ENCODE data around the gene CCDC74A.
"Not testable (repeated sequence)": the region's sequence is repeated elsewhere in the genome, so short reads cannot be mapped to it uniquely, and the experiment has no call there.

CCDC74A gene

GRCh38 chr2:131528981-131529863, 1.5 kb downstream of the CCDC74A start:
- Histone ChIP-seq H3K4me1 (ENCODE audit: low read length) (peaks cover 15% of the 10 kb centered on the region), H2AFZ (ENCODE audit: low read depth, low read length) (peak overlapping the region; percentile 20; the same call in 1 of the 2 replicates), H3K9ac (ENCODE audit: low read length) (peak overlapping the region; percentile 52; the same call in 1 of the 2 replicates), H3K4me3 (ENCODE audit: low read length) (peak overlapping the region; percentile 74), H3K27ac (ENCODE audit: low read length) (peak overlapping the region; percentile 57), H3K4me2 (ENCODE audit: low read length) (peak overlapping the region; percentile 95)
- H3K36me3 ChIP-seq (replicated peaks; ENCODE audit: low read depth, low read length); H4K20me1 ChIP-seq (ENCODE audit: insufficient read depth, low read length); H3K79me2 ChIP-seq (ENCODE audit: low read length); H3K27me3 ChIP-seq (ENCODE audit: low read depth, low read length); H3K9me3 ChIP-seq (ENCODE audit: insufficient read depth, low read length): not testable (repeated sequence)

- Histone ChIP-seq H3K4me1 (ENCODE audit: low read length) (peaks cover 15% of the 10 kb centered on the region), H3K27ac (ENCODE audit: low read length) (peak overlapping the region; percentile 57; the same call in 1 of the 2 replicates), H3K4me2 (ENCODE audit: low read length) (peak overlapping the region; percentile 95)
- not testable (repeated sequence) for H3K36me3 ChIP-seq (replicated peaks; ENCODE audit: low read depth, low read length); H4K20me1 ChIP-seq (ENCODE audit: insufficient read depth, low read length); H3K9me3 ChIP-seq (ENCODE audit: insufficient read depth, low read length); H3K4me3 ChIP-seq (ENCODE audit: low read length); H3K9ac ChIP-seq (ENCODE audit: low read length); H3K27me3 ChIP-seq (ENCODE audit: low read depth, low read length); H2AFZ ChIP-seq (ENCODE audit: low read depth, low read length); H3K79me2 ChIP-seq (ENCODE audit: low read length)
These were observed 2.3 kb downstream of the CCDC74A start for GRCh38 chr2:131529864-131530445.

DNA sequence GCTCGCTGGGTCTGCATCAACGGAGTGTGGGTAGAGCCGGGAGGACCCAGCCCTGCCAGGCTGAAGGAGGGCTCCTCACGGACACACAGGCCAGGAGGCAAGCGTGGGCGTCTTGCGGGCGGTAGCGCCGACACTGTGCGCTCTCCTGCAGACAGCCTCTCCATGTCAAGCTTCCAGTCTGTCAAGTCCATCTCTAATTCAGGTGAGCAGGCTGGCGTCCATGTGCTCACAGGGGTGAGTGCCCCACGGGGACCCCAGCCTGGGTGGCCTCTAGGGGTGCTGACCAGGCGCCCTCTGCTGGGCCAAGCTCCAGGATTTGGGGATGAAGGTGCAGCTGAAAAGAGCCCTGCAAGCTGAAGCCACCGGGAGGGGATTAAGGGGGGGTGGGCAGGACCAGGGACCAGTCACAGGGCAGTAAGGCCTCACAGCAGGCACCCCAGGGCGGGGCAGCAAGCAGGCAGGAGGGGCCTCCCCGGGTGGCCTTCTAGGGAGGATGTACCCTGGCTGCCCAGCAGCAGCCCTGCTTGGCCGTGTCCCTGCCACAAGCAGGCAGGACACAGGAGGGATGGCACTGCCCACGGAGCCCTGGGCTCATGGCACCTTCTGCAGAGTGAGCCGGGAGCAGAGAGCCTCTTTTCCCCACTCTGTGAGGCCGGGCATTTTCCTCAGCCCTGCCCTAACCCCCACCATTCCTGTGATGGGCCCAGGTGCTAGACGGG, 3.1 kb downstream of the CCDC74A start:
- H3K79me2 ChIP-seq (ENCODE audit: low read length); H3K4me2 ChIP-seq (ENCODE audit: low read length); H3K27me3 ChIP-seq (ENCODE audit: low read depth, low read length); H3K27ac ChIP-seq (ENCODE audit: low read length); H3K4me3 ChIP-seq (ENCODE audit: low read length); H4K20me1 ChIP-seq (ENCODE audit: insufficient read depth, low read length); H3K9ac ChIP-seq (ENCODE audit: low read length); H2AFZ ChIP-seq (ENCODE audit: low read depth, low read length); H3K36me3 ChIP-seq (replicated peaks; ENCODE audit: low read depth, low read length); H3K9me3 ChIP-seq (ENCODE audit: insufficient read depth, low read length): not testable (repeated sequence)
- TF ChIP-seq CTCF (IDR thresholded peaks at IDR 0.05; ENCODE audit: low read depth, low read length): peak; percentile 17; the same call in 1 of the 2 replicates
- peaks cover 15% of the 10 kb centered on the region for H3K4me1 ChIP-seq (ENCODE audit: low read length)

- not testable (repeated sequence) for H3K4me3 ChIP-seq (ENCODE audit: low read length); H3K4me2 ChIP-seq (ENCODE audit: low read length); H3K27me3 ChIP-seq (ENCODE audit: low read depth, low read length); H2AFZ ChIP-seq (ENCODE audit: low read depth, low read length); H3K9ac ChIP-seq (ENCODE audit: low read length); H3K27ac ChIP-seq (ENCODE audit: low read length); H4K20me1 ChIP-seq (ENCODE audit: insufficient read depth, low read length); H3K79me2 ChIP-seq (ENCODE audit: low read length); H3K9me3 ChIP-seq (ENCODE audit: insufficient read depth, low read length); H3K36me3 ChIP-seq (replicated peaks; ENCODE audit: low read depth, low read length)
- peaks cover 15% of the 10 kb centered on the region for H3K4me1 ChIP-seq (ENCODE audit: low read length)
These were observed 4.0 kb downstream of the CCDC74A start for GRCh38 chr2:131531547-131532185.

DNA sequence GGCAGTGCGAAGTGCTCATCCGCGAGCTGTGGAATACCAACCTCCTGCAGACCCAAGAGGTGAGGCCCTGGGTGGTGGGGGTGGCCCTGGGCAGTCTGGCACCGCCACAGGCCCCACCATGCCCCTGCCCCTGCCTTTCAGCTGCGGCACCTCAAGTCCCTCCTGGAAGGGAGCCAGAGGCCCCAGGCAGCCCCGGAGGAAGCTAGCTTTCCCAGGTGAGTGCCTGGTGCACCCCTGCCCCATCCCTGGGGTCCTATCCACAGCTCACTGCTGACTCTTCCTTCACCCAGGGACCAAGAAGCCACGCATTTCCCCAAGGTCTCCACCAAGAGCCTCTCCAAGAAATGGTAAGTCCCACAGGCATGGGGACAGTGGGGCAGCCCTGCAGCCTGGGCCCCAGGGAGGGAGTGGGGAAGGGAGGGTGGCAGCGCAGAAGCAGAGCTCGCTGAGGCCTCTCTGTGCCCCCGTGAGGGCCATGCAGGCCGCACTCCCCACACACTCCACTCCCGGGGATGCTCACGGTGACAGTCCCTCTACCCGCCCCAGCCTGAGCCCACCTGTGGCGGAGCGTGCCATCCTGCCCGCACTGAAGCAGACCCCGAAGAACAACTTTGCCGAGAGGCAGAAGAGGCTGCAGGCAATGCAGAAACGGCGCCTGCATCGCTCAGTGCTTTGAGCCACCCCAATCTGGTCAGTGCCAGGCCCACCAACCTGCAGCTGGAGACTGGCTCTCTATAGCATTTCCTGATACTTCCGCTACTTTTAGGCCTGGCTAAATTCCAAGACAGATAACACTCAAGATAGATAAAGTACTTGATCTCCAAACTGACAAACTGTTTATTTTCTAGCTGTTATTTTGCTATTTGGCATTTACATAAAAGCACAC, 5.3 kb downstream of the CCDC74A start:
- H3K4me3 ChIP-seq (ENCODE audit: low read length); H3K27ac ChIP-seq (ENCODE audit: low read length); H3K36me3 ChIP-seq (replicated peaks; ENCODE audit: low read depth, low read length); H2AFZ ChIP-seq (ENCODE audit: low read depth, low read length); H4K20me1 ChIP-seq (ENCODE audit: insufficient read depth, low read length); H3K4me2 ChIP-seq (ENCODE audit: low read length); H3K27me3 ChIP-seq (ENCODE audit: low read depth, low read length); H3K79me2 ChIP-seq (ENCODE audit: low read length); H3K9ac ChIP-seq (ENCODE audit: low read length); H3K9me3 ChIP-seq (ENCODE audit: insufficient read depth, low read length): not testable (repeated sequence)
- H3K4me1 ChIP-seq (ENCODE audit: low read length): peaks cover 13% of the 10 kb centered on the region

DNA sequence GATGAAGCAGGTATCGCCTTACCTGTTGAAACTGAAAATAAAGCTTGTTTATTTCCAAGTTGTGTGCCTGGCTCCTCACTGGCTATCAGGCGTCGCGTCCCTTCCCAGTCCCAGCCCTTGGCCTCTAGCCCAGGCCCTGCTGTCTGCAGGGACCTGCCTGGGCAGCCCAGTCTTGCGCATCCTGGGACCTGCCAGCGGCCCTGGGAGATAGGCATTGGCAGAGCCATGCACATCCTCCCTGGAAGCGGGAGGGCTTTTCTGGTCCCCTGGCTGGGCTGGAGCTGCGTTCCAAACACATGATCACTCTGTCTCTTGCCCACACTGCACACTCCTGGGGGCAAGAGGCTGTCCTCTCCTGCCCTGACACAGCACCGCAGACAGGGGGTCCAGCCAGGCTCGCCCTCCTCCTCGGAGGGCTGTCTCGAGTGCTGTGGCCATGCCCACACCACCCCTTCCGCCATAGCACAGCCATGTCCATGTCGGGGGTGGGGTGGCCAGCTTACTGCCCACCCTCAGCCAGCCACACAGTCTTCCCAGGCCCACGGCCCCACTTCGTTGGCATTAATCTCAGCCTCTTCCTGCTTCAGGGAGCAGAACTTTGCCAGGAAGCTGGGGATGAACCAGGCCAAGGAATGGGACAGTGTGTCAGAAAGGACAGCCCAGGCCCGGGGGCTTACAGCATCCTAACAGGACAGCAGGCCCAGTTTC, 6.1 kb downstream of the CCDC74A start:
- not testable (repeated sequence) for H3K9ac ChIP-seq (ENCODE audit: low read length); H3K4me3 ChIP-seq (ENCODE audit: low read length); H4K20me1 ChIP-seq (ENCODE audit: insufficient read depth, low read length)

DNA sequence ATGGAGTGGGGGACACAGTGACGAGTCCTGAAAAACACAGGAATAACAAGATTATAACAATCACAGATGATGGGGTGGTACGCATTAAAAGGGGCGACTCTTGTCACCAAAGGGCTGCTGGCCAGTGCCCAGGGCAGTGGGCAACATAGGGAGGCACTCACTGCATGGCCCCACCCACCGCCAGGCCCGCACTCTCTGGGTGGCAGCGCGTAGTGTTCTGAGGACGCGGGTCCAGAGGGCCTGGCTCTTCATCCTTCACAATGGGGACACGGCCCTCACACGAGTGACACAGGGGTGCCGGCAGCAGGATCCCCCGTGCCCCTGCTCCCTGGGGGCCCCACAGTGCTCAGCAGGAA, 6.6 kb downstream of the CCDC74A start:
- H3K4me1 ChIP-seq (ENCODE audit: low read length); H3K4me3 ChIP-seq (ENCODE audit: low read length); H3K27ac ChIP-seq (ENCODE audit: low read length); H3K4me2 ChIP-seq (ENCODE audit: low read length); H3K79me2 ChIP-seq (ENCODE audit: low read length); H4K20me1 ChIP-seq (ENCODE audit: insufficient read depth, low read length); H3K36me3 ChIP-seq (replicated peaks; ENCODE audit: low read depth, low read length); H3K27me3 ChIP-seq (ENCODE audit: low read depth, low read length); H3K9ac ChIP-seq (ENCODE audit: low read length); H2AFZ ChIP-seq (ENCODE audit: low read depth, low read length); H3K9me3 ChIP-seq (ENCODE audit: insufficient read depth, low read length): not testable (repeated sequence)

More for the DNA sequence above, 6.1 kb downstream of the CCDC74A start:
- not testable (repeated sequence) for H3K9me3 ChIP-seq (ENCODE audit: insufficient read depth, low read length); H2AFZ ChIP-seq (ENCODE audit: low read depth, low read length); H3K4me2 ChIP-seq (ENCODE audit: low read length); H3K27me3 ChIP-seq (ENCODE audit: low read depth, low read length); H3K36me3 ChIP-seq (replicated peaks; ENCODE audit: low read depth, low read length); H3K79me2 ChIP-seq (ENCODE audit: low read length); H3K27ac ChIP-seq (ENCODE audit: low read length)
- peaks cover 13% of the 10 kb centered on the region for H3K4me1 ChIP-seq (ENCODE audit: low read length)
